ENCODE results near the gene GNG7. TPM values are rescaled to one million over a fixed set of nuclear protein-coding genes. Genes with fewer than 3 reads are reported as not detected.

Gene GNG7
- total and polyA plus RNA-seq, 10 of the 15 experiments (the other 5 are each of a cell fraction or from before 2014, with no cell fraction given) = 1.9 to 13.6 (median 6.5) TPM

- TF ChIP-seq PBX3 (IDR thresholded peaks at IDR 0.05; ENCODE audit: insufficient replicate concordance, low read depth, low read length) (peak; percentile 83), ZSCAN29 (IDR thresholded peaks at IDR 0.05) (no peak), ZNF384 (IDR thresholded peaks at IDR 0.05; ENCODE audit: borderline replicate concordance, low read depth, low read length) (no peak), LARP7 (IDR thresholded peaks at IDR 0.05) (no peak), EED (IDR thresholded peaks at IDR 0.05; ENCODE audit: low read depth) (peak; percentile 94), CHD1 (IDR thresholded peaks at IDR 0.05; ENCODE audit: low read depth, low read length) (no peak), BCLAF1 (IDR thresholded peaks at IDR 0.05) (no peak), E2F4 (IDR thresholded peaks at IDR 0.05; ENCODE audit: low read depth, low read length) (no peak), CHD4 (IDR thresholded peaks at IDR 0.05) (no peak)
These were observed 233.2 kb downstream of the GNG7 start (continued) for GRCh38 chr19:2469102-2469914.

Measured in GM12878 (cell line).